Lower lobe of right lung (tissue), 2 donors: ENCODE data around the gene FGFR1OP2. TPM values are rescaled to one million over a fixed set of nuclear protein-coding genes. Genes with fewer than 3 reads are reported as not detected.

Source experiments
- ATAC-seq, 2 donors: fragments of 200-7000 bp; cut with Tn5 transposase; one replicate each; pipeline ENCODE4 v1.9.1; 2020 to 2022; ENCODE audit warnings: mild to moderate bottlenecking in 2 of 2, moderate library complexity in 2 of 2
- DNase-seq: peaks from one replicate; pipeline ENCODE4 v3.0.0-alpha.2; 2020
- H3K27ac ChIP-seq: fragments of 200-600 bp; one replicate; pipeline ENCODE4 v1.8.0; 2022
- H3K27me3 ChIP-seq: fragments of 200-600 bp; one replicate; pipeline ENCODE4 v1.8.0; 2022; ENCODE audit warnings: low read depth
- H3K36me3 ChIP-seq: fragments of 200-600 bp; one replicate; pipeline ENCODE4 v1.8.0; 2022; ENCODE audit warnings: mild to moderate bottlenecking
- H3K4me1 ChIP-seq: fragments of 200-600 bp; one replicate; pipeline ENCODE4 v1.8.0; 2022
- H3K4me3 ChIP-seq: fragments of 200-600 bp; one replicate; pipeline ENCODE4 v1.8.0; 2022; ENCODE audit warnings: mild to moderate bottlenecking
- H3K9me3 ChIP-seq: fragments of 200-600 bp; one replicate; pipeline ENCODE4 v1.8.0; 2022
- CTCF ChIP-seq: fragments of 200-600 bp; IDR thresholded peaks from one replicate; pipeline ENCODE4 v1.8.0; 2022; ENCODE audit warnings: antibody characterized with exemption, mild to moderate bottlenecking
- intact Hi-C: fragments of 100-400 bp; cut with DNase I; formaldehyde crosslinking; loops from one replicate; pipeline ENCODE4 v1.11.0; 2022
- total RNA-seq: library from RNA; stranded (reverse); fragmentation: NEBNext Ultra II Directional; extraction: Animal tissue kit (Norgen Biotek cat#: 25700); gene quantifications from one replicate; pipeline ENCODE4 v1.2.1, GENCODE V29; 2021
- donor health status: DM: no; HTN: yes; CAD: no; lungs with severe emphysema.

FGFR1OP2 gene
- total RNA-seq, 1 donor from 2014 or later = 55.2 TPM

- intact Hi-C loops = loop anchor here (10.0 kb wide), 1 partner anchor 76 kb away; the partner anchor contains the start of gene TM7SF3
- Histone ChIP-seq H3K36me3 (no peaks in the 10 kb centered on the region), H3K27me3 (no peaks in the 10 kb centered on the region), H3K27ac (peak overlapping the region; percentile 96), H3K4me1 (peaks cover 57% of the 10 kb centered on the region), H3K9me3 (no peaks in the 10 kb centered on the region), H3K4me3 (peak overlapping the region; percentile 82)
- TF ChIP-seq CTCF = no peak
- no peak for DNase-seq
- peak; percentile 53 to 56 for ATAC-seq
These were observed 412 bp downstream of the FGFR1OP2 start for GRCh38 chr12:26938701-26939062.

GRCh38 chr12:26939192-26939832 is 1.0 kb downstream of the FGFR1OP2 start:
- Histone ChIP-seq H3K9me3 (no peaks in the 10 kb centered on the region), H3K36me3 (no peaks in the 10 kb centered on the region), H3K4me1 (peaks cover 57% of the 10 kb centered on the region), H3K27ac (peak overlapping the region; percentile 96), H3K27me3 (no peaks in the 10 kb centered on the region), H3K4me3 (peak overlapping the region; percentile 82)
- ATAC-seq (no peak), DNase-seq (no peak)
- no peak for TF ChIP-seq CTCF
- intact Hi-C loops = loop anchor here (10.0 kb wide), 1 partner anchor 75 kb away; the partner anchor contains the start of gene TM7SF3

GRCh38 chr12:26939953-26940352 is 1.7 kb downstream of the FGFR1OP2 start:
- ATAC-seq (no peak), DNase-seq (no peak)
- peak overlapping the region; percentile 82 for H3K4me3 ChIP-seq
- TF ChIP-seq CTCF = no peak
- H3K36me3 ChIP-seq = no peaks in the 10 kb centered on the region
- intact Hi-C loops = loop anchor here (10.0 kb wide), 1 partner anchor 75 kb away; the partner anchor contains the start of gene TM7SF3
- peaks cover 57% of the 10 kb centered on the region for H3K4me1 ChIP-seq
- no peaks in the 10 kb centered on the region for H3K9me3 ChIP-seq
- H3K27ac ChIP-seq = peak overlapping the region; percentile 15
- no peaks in the 10 kb centered on the region for H3K27me3 ChIP-seq

- no peak for TF ChIP-seq CTCF
- ATAC-seq (no peak), DNase-seq (no peak)
- Histone ChIP-seq H3K4me1 (peaks cover 50% of the 10 kb centered on the region), H3K36me3 (no peaks in the 10 kb centered on the region), H3K4me3 (peak overlapping the region; percentile 82), H3K27ac (peak overlapping the region; percentile 15), H3K9me3 (no peaks in the 10 kb centered on the region), H3K27me3 (no peaks in the 10 kb centered on the region)
- intact Hi-C loops = no loop called here
These were observed 2.4 kb downstream of the FGFR1OP2 start for GRCh38 chr12:26940516-26941214.

GRCh38 chr12:26941215-26941594 is 2.9 kb downstream of the FGFR1OP2 start:
- intact Hi-C loops = no loop called here
- DNase-seq = no peak
- Histone ChIP-seq H3K4me1 (peaks cover 44% of the 10 kb centered on the region), H3K4me3 (peak overlapping the region; percentile 82), H3K27ac (peak overlapping the region; percentile 15), H3K9me3 (no peaks in the 10 kb centered on the region), H3K27me3 (no peaks in the 10 kb centered on the region), H3K36me3 (no peaks in the 10 kb centered on the region)
- no peak for ATAC-seq
- TF ChIP-seq CTCF = no peak
